ENCODE measurements around the gene POU2AF2. TPM values are rescaled to one million over a fixed set of nuclear protein-coding genes. Genes with fewer than 3 reads are reported as not detected.
A peak's percentile ranks its signal among the peaks of the same experiment; 100 is the strongest.

POU2AF2 gene
- total RNA-seq, 1 donor: not detected

DNA sequence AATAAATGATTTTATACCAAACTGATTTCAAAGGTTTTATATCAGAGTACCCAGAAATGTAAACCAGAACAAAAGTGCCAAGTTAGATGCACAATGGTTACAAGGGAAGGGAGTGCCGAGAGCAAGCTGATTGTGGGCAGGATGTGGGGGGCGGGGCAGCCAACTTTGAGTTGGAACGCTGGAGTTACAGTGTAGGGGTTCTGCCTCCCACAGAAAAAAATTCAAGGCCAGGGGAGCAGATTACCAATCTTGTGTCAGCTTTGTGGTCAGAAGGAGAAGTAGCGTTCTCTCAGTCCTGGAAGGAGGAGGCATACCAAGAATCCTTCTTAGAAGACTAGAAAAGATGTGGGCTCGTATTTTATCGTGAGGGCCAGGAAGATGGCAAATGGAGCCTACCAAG, 15.9 kb upstream of the POU2AF2 start:
- Histone ChIP-seq H3K27me3 (ENCODE audit: insufficient read depth, low read length) (no peaks in the 10 kb centered on the region), H3K79me2 (ENCODE audit: insufficient read depth, low read length) (no peaks in the 10 kb centered on the region), H2AFZ (ENCODE audit: low read length) (no peak overlapping the region), H3K9me3 (ENCODE audit: low read depth, low read length) (no peaks in the 10 kb centered on the region), H3K27ac (ENCODE audit: low read depth, low read length) (no peak overlapping the region), H3K4me3 (ENCODE audit: insufficient read depth, low read length) (no peak overlapping the region), H3K36me3 (ENCODE audit: insufficient read depth, low read length) (no peaks in the 10 kb centered on the region), H3K4me1 (ENCODE audit: insufficient read depth, low read length) (no peaks in the 10 kb centered on the region), H3K4me2 (ENCODE audit: insufficient read depth, low read length) (no peak overlapping the region), H4K20me1 (ENCODE audit: insufficient read depth, low read length) (no peaks in the 10 kb centered on the region)
- no peak for DNase-seq (ENCODE audit: insufficient read length, low spot score, missing footprints)
- TF ChIP-seq, protein P1, sequence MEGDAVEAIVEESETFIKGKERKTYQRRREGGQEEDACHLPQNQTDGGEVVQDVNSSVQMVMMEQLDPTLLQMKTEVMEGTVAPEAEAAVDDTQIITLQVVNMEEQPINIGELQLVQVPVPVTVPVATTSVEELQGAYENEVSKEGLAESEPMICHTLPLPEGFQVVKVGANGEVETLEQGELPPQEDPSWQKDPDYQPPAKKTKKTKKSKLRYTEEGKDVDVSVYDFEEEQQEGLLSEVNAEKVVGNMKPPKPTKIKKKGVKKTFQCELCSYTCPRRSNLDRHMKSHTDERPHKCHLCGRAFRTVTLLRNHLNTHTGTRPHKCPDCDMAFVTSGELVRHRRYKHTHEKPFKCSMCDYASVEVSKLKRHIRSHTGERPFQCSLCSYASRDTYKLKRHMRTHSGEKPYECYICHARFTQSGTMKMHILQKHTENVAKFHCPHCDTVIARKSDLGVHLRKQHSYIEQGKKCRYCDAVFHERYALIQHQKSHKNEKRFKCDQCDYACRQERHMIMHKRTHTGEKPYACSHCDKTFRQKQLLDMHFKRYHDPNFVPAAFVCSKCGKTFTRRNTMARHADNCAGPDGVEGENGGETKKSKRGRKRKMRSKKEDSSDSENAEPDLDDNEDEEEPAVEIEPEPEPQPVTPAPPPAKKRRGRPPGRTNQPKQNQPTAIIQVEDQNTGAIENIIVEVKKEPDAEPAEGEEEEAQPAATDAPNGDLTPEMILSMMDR (IDR thresholded peaks at IDR 0.05; ENCODE audit: extremely low read depth, low read depth, low read length): no peak

- DNase-seq (ENCODE audit: insufficient read length, low spot score, missing footprints): no peak
- Histone ChIP-seq H4K20me1 (ENCODE audit: insufficient read depth, low read length) (no peaks in the 10 kb centered on the region), H3K27me3 (ENCODE audit: insufficient read depth, low read length) (no peaks in the 10 kb centered on the region), H3K27ac (ENCODE audit: low read depth, low read length) (no peak overlapping the region), H3K36me3 (ENCODE audit: insufficient read depth, low read length) (no peaks in the 10 kb centered on the region), H3K4me1 (ENCODE audit: insufficient read depth, low read length) (no peaks in the 10 kb centered on the region), H3K9me3 (ENCODE audit: low read depth, low read length) (no peaks in the 10 kb centered on the region), H3K4me2 (ENCODE audit: insufficient read depth, low read length) (peak overlapping the region; percentile 84), H3K4me3 (ENCODE audit: insufficient read depth, low read length) (peak overlapping the region; percentile 71), H3K79me2 (ENCODE audit: insufficient read depth, low read length) (no peaks in the 10 kb centered on the region), H2AFZ (ENCODE audit: low read length) (peak overlapping the region; percentile 80)
- TF ChIP-seq, protein P1 (IDR thresholded peaks at IDR 0.05; ENCODE audit: extremely low read depth, low read depth, low read length): no peak
Observed at GRCh38 chr11:111230122-111230465, 15.4 kb upstream of the POU2AF2 start.

DNA sequence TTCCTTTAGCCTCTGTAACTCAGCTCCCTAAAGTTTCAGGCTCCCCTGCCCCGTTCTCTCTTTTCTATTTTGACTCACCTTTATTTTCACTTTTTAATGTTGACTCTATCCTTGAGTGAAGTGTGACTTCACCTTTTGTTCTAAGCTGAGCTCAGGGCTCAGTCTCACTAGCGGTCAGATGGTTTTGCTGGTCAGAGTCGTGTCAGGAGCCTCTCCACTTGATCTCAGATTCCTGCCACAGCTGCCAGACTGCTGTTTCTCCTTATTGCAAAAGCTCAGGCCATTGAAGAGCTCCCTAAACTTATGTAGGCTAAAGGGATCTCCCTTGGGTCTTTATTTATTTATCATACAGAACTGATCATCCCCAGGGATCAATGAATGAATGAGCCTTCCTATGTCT, 13.7 kb upstream of the POU2AF2 start:
- Histone ChIP-seq H3K9me3 (ENCODE audit: low read depth, low read length) (no peaks in the 10 kb centered on the region), H3K4me2 (ENCODE audit: insufficient read depth, low read length) (no peak overlapping the region), H3K4me3 (ENCODE audit: insufficient read depth, low read length) (no peak overlapping the region), H3K27ac (ENCODE audit: low read depth, low read length) (no peak overlapping the region), H3K79me2 (ENCODE audit: insufficient read depth, low read length) (no peaks in the 10 kb centered on the region), H3K4me1 (ENCODE audit: insufficient read depth, low read length) (no peaks in the 10 kb centered on the region), H3K27me3 (ENCODE audit: insufficient read depth, low read length) (peaks cover 2% of the 10 kb centered on the region), H3K36me3 (ENCODE audit: insufficient read depth, low read length) (no peaks in the 10 kb centered on the region), H2AFZ (ENCODE audit: low read length) (no peak overlapping the region), H4K20me1 (ENCODE audit: insufficient read depth, low read length) (no peaks in the 10 kb centered on the region)
- TF ChIP-seq, protein P1 (IDR thresholded peaks at IDR 0.05; ENCODE audit: extremely low read depth, low read depth, low read length): no peak
- no peak for DNase-seq (ENCODE audit: insufficient read length, low spot score, missing footprints)

DNA sequence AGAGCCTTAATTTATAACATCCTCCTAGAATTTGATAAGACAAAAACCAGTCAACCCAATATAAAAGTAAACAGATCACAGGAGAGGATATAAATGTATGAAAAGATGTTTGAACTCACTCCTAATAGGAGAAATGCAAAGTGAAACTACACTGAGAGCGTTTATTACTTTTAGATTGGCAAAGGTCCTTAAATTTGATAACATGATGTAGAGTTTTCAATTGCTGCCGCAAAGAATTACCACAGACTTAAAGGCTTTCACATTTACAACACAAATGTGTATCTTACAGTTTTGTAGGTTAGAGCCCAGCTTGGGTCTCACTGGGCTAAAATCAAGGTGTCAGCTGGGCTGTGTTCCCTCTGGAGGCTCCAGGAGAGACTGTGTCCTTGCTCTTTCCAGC, 9.1 kb upstream of the POU2AF2 start:
- TF ChIP-seq, protein P1 (IDR thresholded peaks at IDR 0.05; ENCODE audit: extremely low read depth, low read depth, low read length): no peak

More for the DNA sequence above, 9.1 kb upstream of the POU2AF2 start:
- H3K36me3 ChIP-seq (ENCODE audit: insufficient read depth, low read length): no peaks in the 10 kb centered on the region
- H3K27me3 ChIP-seq (ENCODE audit: insufficient read depth, low read length): peaks cover 8% of the 10 kb centered on the region
- no peaks in the 10 kb centered on the region for H4K20me1 ChIP-seq (ENCODE audit: insufficient read depth, low read length)
- H3K79me2 ChIP-seq (ENCODE audit: insufficient read depth, low read length): no peaks in the 10 kb centered on the region
- no peaks in the 10 kb centered on the region for H3K9me3 ChIP-seq (ENCODE audit: low read depth, low read length)
- H3K27ac ChIP-seq (ENCODE audit: low read depth, low read length): no peak overlapping the region
- no peak for DNase-seq (ENCODE audit: insufficient read length, low spot score, missing footprints)
- peak overlapping the region; percentile 51 for H3K4me2 ChIP-seq (ENCODE audit: insufficient read depth, low read length)
- peak overlapping the region; percentile 42 for H2AFZ ChIP-seq (ENCODE audit: low read length)
- H3K4me1 ChIP-seq (ENCODE audit: insufficient read depth, low read length): no peaks in the 10 kb centered on the region
- peak overlapping the region; percentile 32 for H3K4me3 ChIP-seq (ENCODE audit: insufficient read depth, low read length)

All from osteoblast (primary cell).